HT-29 (cell line): ENCODE results near the gene PTPRH. TPM values are rescaled to one million over a fixed set of nuclear protein-coding genes. Genes with fewer than 3 reads are reported as not detected.
"Not testable (repeated sequence)": the region's sequence is repeated elsewhere in the genome, so short reads cannot be mapped to it uniquely, and the experiment has no call there.

Experiments
- DNase-seq: peaks from one replicate; pipeline ENCODE4 v3.0.0-alpha.2; 2015; ENCODE audit warnings: low spot score
- total RNA-seq: library from RNA; depleted of rRNA; stranded (reverse); fragments of >200 nt; shearing (Covaris generic); gene quantifications from 2 replicates; pipeline ENCODE4 v1.2.3, GENCODE V29; 2014

Gene PTPRH
- total RNA-seq, 1 experiment from 2014 or later: 103 TPM

DNA sequence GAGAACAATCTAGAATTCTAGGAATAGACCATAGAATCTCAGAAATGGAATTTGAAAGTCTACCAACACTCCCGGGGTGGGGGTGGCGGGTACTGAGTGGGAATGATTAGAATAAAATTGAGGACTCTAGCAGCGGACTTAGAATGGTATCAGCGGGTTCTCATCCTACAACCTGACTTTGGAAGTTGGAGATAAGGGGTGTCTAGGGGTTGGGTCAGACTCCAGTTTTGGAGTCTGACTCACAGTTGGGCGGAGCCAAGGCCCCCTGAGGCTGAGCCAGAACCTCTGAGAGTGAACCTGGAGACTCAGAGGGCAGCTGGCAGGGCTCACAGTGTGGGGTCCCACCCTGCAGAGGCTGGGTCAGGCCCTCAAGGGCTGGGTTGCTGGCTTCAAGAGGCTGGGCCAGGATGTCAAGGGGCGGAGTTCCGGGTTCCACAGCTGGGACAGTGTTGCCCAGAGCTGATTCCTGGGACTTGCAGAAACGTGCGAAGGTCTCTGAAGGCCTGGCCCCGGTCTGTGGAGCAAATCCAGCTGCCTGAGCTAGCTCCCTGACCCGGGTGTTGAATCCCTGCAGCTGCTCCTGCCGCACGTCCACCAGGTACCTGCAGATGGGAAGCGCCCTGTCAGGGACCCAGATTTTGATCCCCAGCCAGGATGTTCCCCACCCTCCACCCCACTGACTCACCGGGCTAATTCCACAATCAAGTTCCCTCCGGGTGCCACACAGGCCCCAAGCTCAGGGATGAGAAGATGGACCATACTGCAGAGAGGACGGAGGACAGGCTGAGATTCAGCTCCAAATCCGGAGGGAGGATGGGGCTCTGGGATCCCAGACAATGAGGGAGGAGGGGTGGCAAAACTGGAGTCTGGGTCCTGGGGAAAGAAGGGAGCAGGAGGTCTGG, 50.2 kb downstream of the PTPRH start:
- DNase-seq: no peak

DNA sequence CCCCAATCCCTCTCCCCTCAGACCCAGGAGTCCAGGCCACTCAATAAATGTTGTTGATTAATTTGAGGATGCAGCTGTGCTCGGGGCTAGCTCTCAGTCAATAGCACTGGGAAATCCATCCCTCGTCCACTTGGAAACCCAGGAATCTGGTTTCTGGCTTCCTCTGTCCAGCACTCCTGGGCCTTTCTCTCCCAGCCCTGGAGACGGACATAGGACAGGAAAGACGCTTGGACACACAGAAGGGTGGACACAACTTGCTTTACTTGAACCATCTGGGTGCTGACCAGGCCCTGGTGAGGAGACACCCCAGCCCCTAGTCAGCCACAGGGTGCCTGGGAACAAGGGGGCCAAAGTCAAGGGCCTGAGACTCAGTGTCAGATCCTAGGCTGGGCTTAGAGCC, 50.9 kb downstream of the PTPRH start:
- no peak for DNase-seq

GRCh38 chr19:55157064-55157908, 52.0 kb downstream of the PTPRH start, which contains the start of gene TNNI3:
Gene TNNI3 (minus strand): TSS chr19:55157732. CDS start chr19:55157589, 143 bp downstream.
- no peak for DNase-seq

DNA sequence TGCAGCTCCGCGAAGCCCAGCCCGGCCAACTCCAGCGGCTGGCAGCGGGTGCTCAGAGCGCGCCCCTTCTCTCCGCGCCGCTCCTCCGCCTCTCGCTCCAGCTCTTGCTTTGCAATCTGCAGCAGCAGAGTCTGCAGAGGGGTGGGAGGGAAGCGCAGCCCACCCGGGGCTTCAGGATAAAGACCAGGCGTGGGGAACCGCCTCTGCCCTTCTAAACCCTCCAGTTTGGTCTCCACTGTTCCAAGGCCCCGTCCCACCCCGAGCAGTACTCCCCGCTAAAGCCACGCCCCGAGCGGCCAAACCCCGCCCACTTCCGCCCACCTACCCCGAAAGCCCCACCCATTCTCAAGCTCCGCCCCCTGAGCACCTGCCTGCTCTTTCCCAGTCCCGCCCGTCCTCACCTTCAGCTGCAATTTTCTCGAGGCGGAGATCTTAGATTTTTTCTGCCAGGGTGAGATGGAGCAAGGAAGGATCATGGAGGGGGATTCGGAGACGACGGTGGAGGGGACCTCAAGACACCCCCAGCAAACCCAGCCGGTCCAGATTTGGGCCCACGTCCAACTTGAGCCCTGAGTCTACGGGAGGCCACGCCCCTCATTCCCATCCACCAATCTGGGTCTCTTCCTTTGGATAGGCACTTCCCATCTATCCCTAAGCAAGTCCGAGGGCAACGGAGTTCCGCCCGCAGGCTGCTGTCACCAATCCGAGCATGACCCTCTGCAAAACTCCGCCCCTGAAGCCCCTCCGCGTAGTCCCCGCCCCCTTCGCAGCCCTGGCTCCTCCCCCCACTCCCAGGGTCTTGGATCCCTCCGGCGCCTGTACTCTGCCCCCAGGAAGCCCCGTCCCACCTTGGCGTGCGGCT, 52.9 kb downstream of the PTPRH start:
- peak; percentile 96 for DNase-seq

GRCh38 chr19:55155784-55156183, 53.5 kb downstream of the PTPRH start:
- not testable (repeated sequence) for DNase-seq

- DNase-seq: no peak
These were observed 55.5 kb downstream of the PTPRH start for GRCh38 chr19:55153652-55154264.

- DNase-seq: peak; percentile 53
These were observed 57.3 kb downstream of the PTPRH start for GRCh38 chr19:55152017-55152416.

GRCh38 chr19:55149078-55150003, 60.0 kb downstream of the PTPRH start, which contains the start of gene TNNT1:
Gene TNNT1 (minus strand): TSS chr19:55149206. CDS start chr19:55147157, 2,049 bp downstream.
- no peak for DNase-seq

DNA sequence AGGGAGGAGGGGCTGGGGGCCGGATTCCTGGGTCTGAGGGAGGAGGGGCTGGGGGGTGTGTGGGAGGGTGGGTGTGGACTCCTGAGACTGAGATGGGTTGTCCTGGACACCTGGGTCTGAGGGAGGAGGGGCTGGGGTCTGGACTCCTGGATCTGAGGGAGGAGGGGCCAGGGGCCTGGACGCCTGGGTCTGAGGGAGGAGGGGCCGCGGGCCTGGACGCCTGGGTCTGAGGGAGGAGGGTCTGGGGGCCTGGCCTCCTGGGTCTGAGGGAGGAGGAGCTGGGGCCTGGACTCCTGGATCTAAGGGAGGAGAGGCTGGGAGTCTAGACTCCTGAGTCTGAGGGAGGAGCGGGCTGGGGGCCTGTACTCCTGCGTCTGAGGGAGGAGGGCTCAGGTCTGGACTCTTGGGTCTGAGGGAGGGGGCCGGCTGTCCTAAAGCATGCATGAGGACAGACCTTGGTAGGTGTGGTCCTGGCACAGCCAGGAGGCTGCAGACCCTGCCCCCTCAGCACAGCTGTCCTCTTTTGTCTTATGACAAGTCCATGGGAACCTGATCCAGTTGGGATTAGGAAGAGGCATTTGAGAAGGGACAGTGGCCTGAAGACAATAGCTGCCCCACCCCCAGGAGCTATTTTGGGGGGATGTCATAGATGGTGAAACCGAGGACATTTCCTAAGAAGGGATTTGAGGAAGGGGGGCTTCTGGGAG, 61.6 kb downstream of the PTPRH start:
- no peak for DNase-seq

GRCh38 chr19:55146705-55147273, 62.5 kb downstream of the PTPRH start:
- peak; percentile 56 for DNase-seq

GRCh38 chr19:55146078-55146704, 63.1 kb downstream of the PTPRH start:
- peak; percentile 72 for DNase-seq

GRCh38 chr19:55145232-55145631, 64.1 kb downstream of the PTPRH start:
- DNase-seq: no peak

DNA sequence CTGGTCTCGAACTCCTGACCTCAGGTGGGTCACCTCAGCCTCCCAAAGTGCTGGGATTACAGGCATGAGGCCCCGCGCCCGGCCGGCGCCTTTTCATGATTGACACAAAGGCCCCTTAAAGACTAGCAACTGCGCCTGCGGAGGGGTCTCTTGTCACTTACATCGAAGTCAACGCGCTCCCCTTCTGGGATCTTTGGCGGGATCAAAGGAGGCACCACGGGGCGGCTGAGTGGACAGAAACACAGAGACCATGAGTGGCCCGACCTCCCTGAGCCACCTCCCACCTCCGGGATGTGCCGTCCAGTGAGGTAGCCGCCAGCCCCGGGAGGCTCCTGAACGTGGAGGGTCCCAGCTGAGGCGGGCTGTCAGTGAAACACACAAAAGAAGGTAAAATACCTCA, 67.6 kb downstream of the PTPRH start:
- DNase-seq: no peak

- no peak for DNase-seq
These were observed 71.4 kb downstream of the PTPRH start for GRCh38 chr19:55137915-55138314.

- DNase-seq: no peak
These were observed 72.8 kb downstream of the PTPRH start for GRCh38 chr19:55136399-55137102.

- no peak for DNase-seq
These were observed 74.6 kb downstream of the PTPRH start for GRCh38 chr19:55134736-55135135.

DNA sequence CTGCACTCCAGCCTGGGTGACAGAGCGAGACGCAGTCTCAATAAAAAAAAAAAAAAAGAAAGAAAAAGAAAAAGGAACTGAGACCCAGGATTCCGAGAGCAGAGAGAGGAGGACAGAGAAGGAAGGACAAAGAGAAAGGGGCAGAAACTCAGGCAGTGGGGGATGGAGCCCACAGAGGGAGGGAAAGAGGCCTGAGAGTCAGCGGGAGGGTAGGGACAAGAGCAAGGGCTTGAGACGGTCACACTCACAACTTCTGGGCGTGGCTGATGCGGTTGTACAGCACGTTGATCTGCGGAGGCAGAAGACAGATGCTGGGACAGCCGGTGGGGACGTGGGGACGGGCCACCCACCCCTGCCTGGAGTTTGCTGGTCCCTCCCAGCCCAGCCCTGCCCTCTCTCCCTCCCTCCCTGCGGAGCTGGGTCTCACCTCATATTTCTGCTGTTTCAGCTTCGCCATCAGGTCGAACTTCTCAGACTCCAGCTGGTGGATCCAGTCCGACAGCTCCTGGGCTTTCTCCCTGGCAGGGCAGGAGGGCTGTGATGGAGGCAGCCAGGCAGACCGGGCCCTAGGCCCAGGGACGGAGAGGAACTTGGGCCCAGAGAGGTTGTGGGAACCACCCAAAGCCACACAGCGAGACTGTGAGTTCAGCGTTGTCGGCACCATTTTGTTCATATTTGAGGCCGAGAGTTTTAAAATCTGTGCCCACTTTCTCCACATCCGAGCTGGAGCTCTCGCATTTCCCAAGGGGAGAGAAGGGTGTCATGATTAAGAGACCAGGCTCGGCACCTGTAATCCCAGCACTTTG, 75.5 kb downstream of the PTPRH start:
- DNase-seq: no peak
